ENCODE measurements around the gene SLC7A4. TPM values are rescaled to one million over a fixed set of nuclear protein-coding genes. Genes with fewer than 3 reads are reported as not detected.

Gene SLC7A4
- total and polyA plus RNA-seq, 12 donors: 0.73 to 7.2 (median 3.3) TPM

MicroRNA genes within 50 kb of the gene (microRNA counts, 767-probe panel; counts per million panel counts)
- 0 counts per million in 2 donors for microRNA hsa-miR-649

Small RNA genes within 50 kb of the gene (microRNA-seq; reads per million reads assigned to microRNA genes)
- gene MIR649: 0 reads per million in 3 donors

Small RNA genes within 50 kb of the gene (small RNA-seq; reads per million reads assigned to genes)
- gene MIR649: 0 reads per million in 2 donors

Other genes starting within 250 kb of the SLC7A4 start
- 100 to 1,000 TPM in 2 of 9 donors, 10 to 100 TPM in 7; 36.4 to 134 (median 90.6) TPM for gene PI4KA, start 173.8 kb downstream of the SLC7A4 start, total RNA-seq
- 10 to 100 TPM; 38.6 to 60.2 (median 39.5) TPM for gene PI4KA, start 173.8 kb downstream of the SLC7A4 start, polyA plus RNA-seq
- gene SNAP29, start 173.6 kb downstream of the SLC7A4 start, total RNA-seq: 10 to 100 TPM; 15.1 to 35.2 (median 26.1) TPM
- gene SNAP29, start 173.6 kb downstream of the SLC7A4 start, polyA plus RNA-seq: 10 to 100 TPM; 16.6 to 76.5 (median 19.0) TPM
- gene CRKL, start 115.2 kb downstream of the SLC7A4 start, total RNA-seq: 10 to 100 TPM; 33.3 to 69.1 (median 52.5) TPM
- 10 to 100 TPM; 15.6 to 33.3 (median 25.3) TPM for gene CRKL, start 115.2 kb downstream of the SLC7A4 start, polyA plus RNA-seq
- 1 to 10 TPM in 7 of 9 donors, under 1 TPM in 2; 0.72 to 5.0 (median 1.9) TPM for gene AIFM3, start 65.3 kb downstream of the SLC7A4 start, total RNA-seq
- gene AIFM3, start 65.3 kb downstream of the SLC7A4 start, polyA plus RNA-seq: 1 to 10 TPM in 2 of 3 donors, under 1 TPM in 1; 0.37 to 9.1 (median 6.1) TPM
- gene LZTR1, start 50.3 kb downstream of the SLC7A4 start, total RNA-seq: 10 to 100 TPM; 34.7 to 76.3 (median 55.7) TPM
- 100 to 1,000 TPM in 1 of 3 donors, 10 to 100 TPM in 2; 32.6 to 100 (median 62.1) TPM for gene LZTR1, start 50.3 kb downstream of the SLC7A4 start, polyA plus RNA-seq
- 10 to 100 TPM; 32.4 to 63.3 (median 42.3) TPM for gene THAP7, start 30.4 kb downstream of the SLC7A4 start, total RNA-seq
- gene THAP7, start 30.4 kb downstream of the SLC7A4 start, polyA plus RNA-seq: 100 to 1,000 TPM in 2 of 3 donors, 10 to 100 TPM in 1; 15.7 to 189 (median 115) TPM
- 10 to 100 TPM in 1 of 9 donors, 1 to 10 TPM in 8; 1.7 to 11.9 (median 4.6) TPM for gene P2RX6, start 17.4 kb downstream of the SLC7A4 start, total RNA-seq
- 10 to 100 TPM in 1 of 3 donors, 1 to 10 TPM in 2; 2.2 to 10.3 (median 4.2) TPM for gene P2RX6, start 17.4 kb downstream of the SLC7A4 start, polyA plus RNA-seq
- gene LRRC74B, start 13.4 kb upstream of the SLC7A4 start, total RNA-seq: under 1 TPM in 2 of 9 donors, not detected in 7; 0.11 to 0.28 TPM
- gene LRRC74B, start 13.4 kb upstream of the SLC7A4 start, polyA plus RNA-seq: under 1 TPM in 2 of 3 donors, not detected in 1; 0.07 to 0.32 TPM

Data from adrenal gland (tissue), 12 donors.